Psoas muscle (tissue), 8 donors: ENCODE data around the gene NCKAP5L. TPM values are rescaled to one million over a fixed set of nuclear protein-coding genes. Genes with fewer than 3 reads are reported as not detected.

Source experiments
- ATAC-seq, 4 donors: fragments of 200-7000 bp; cut with Tn5 transposase; one replicate each; pipeline ENCODE4 v1.9.1; 2020; ENCODE audit warnings: moderate library complexity in 3 of 4, mild to moderate bottlenecking in 2 of 4
- DNase-seq, 2 donors: peaks; one replicate each; pipeline ENCODE4 v3.0.0-alpha.2; 2020
- H3K27ac ChIP-seq: fragments of 200-600 bp; one replicate; pipeline ENCODE4 v1.8.0; 2022
- H3K27me3 ChIP-seq, 3 donors: fragments of 200-600 bp in 1 of 3; one replicate each; pipeline versions ENCODE4 v1.6.1 to v1.8.0; 2013 to 2022; ENCODE audit warnings: low read length in 2 of 3, mild to moderate bottlenecking in 2 of 3, moderate library complexity in 1 of 3; ENCODE audit not compliant: insufficient read depth in 3 of 3
- H3K36me3 ChIP-seq, 2 donors: fragments of 200-600 bp in 1 of 2; one replicate each; pipeline versions ENCODE4 v1.6.1 to v1.8.0; 2013 to 2022; ENCODE audit warnings: low read depth in 1 of 2, mild to moderate bottlenecking in 1 of 2, moderate library complexity in 1 of 2; ENCODE audit not compliant: insufficient read depth in 1 of 2
- H3K4me1 ChIP-seq: fragments of 200-600 bp; one replicate; pipeline ENCODE4 v1.8.0; 2022
- H3K4me3 ChIP-seq: fragments of 200-600 bp; one replicate; pipeline ENCODE4 v1.8.0; 2022; ENCODE audit warnings: mild to moderate bottlenecking
- H3K9me3 ChIP-seq: fragments of 200-600 bp; one replicate; pipeline ENCODE4 v1.8.0; 2022
- CTCF ChIP-seq: fragments of 200-600 bp; IDR thresholded peaks from one replicate; pipeline ENCODE4 v1.8.0; 2022; ENCODE audit warnings: antibody characterized with exemption
- WGBS, 3 donors: extraction: QIAGEN DNeasy Blood & Tissue Kit; methylation state at CpG; one replicate each; pipeline versions ENCODE4 v1.1.6 to v1.1.7; 2013; 5-methylcytosine and 5-hydroxymethylcytosine counted together
- intact Hi-C, 2 donors: fragments of 100-400 bp; cut with DNase I; formaldehyde crosslinking; loops; one replicate each; pipeline versions ENCODE4 v1.11.0 to v1.14.2; 2022
- polyA plus RNA-seq, 3 donors: library from polyadenylated mRNA; stranded (reverse); fragments of 200-250 nt; gene quantifications; one replicate each; pipeline ENCODE4 v1.2.3, GENCODE V29; 2013
- total RNA-seq, 4 donors: library from RNA; stranded (reverse); fragmentation: NEBNext Ultra II Directional in 2 of 4; extraction: Animal tissue kit (Norgen Biotek cat#: 25700) in 2 of 4; gene quantifications; one replicate each; pipeline versions ENCODE4 v1.2.1 to v1.2.4, GENCODE V29; 2021 to 2023
- donor health status: healthy with polysubstance abuse.
- donor health status: DM: no; HTN: no; CAD: no; lungs with moderate emphysema.
- donor health status: Bipolar disorder and iron deficiency.
- donor health status: healthy.
- donor health status: DM: yes; HTN: yes; CAD: no.
- donor health status: DM: no; HTN: no; CAD: no.
- donor health status: DM: no; HTN: no; CAD: no.
- donor health status: DM: yes; HTN: yes; CAD: no.

Gene NCKAP5L
- total and polyA plus RNA-seq, 7 donors: 6.8 to 16.5 (median 11.7) TPM

DNA sequence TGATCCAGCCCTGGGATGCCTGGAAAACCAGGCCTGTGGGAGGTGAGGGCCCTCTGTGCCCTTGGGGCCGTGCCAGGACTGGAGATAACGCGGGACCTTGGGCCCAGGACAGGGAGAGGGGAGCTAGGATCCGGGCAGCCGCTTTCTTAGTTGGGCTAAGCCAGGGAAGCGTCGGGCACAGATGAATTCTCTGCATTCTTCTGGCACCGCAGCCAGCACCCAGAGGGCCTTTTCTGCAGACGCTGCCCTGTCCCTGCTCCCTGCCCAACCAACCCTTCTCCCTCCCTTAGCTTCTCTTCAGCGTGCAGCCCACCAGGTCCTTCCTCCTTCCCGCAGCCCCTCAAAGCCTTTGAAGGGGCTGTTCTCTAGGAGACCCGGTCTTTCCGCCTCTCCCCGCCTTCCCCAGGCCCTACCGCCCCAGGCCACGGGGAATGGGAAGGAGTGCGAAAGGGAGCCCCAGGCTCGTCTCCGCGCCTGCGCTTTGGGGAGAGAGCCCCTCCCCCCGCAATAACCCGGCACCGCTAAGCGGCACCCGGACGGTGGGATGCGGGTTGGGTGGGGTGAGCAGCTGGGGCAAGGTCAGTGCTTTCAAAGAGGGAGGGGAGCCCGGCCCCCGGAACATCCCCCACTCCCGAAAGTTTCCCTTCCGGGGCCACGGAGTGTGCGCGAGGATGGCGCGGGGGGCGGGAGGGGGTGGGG lies 663 bp downstream of the NCKAP5L start:
- DNase-seq: peak; percentile 64 to 80
- peak; percentile 59 to 75 (median 60) for ATAC-seq
- Histone ChIP-seq H3K27me3 (no peaks in the 10 kb centered on the region), H3K36me3 (peaks cover 0 to 4% of the 10 kb centered on the region in 2 donors), H3K4me3 (peak overlapping the region; percentile 91), H3K9me3 (no peaks in the 10 kb centered on the region), H3K4me1 (peaks cover 38% of the 10 kb centered on the region), H3K27ac (peak overlapping the region; percentile 91)
- no peak for TF ChIP-seq CTCF
- WGBS, 3 donors: 1 to 3% (median 1%) methylated on average over 28 to 38 of the region's 38 CpGs
- intact Hi-C loops: no loop called here

DNA sequence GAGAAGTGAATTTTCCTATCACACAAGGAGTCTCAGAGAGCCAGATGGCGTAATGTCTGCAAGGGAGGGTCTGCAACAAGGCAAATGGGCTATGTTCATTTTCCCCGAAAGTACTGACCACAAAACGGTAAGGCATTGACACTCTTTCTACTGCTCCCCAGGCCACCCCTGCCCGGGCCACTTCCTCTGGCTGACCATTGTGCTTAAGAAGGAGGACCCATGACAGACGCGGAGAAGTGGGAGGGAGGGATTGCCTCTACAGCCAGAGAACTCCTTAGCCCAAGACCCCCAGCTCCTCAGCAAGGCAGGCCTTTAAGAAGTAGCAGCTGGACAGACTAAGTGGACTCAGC lies 1.2 kb downstream of the NCKAP5L start:
- Histone ChIP-seq H3K9me3 (no peaks in the 10 kb centered on the region), H3K36me3 (peaks cover 0 to 5% of the 10 kb centered on the region in 2 donors), H3K27me3 (no peaks in the 10 kb centered on the region), H3K4me1 (peaks cover 38% of the 10 kb centered on the region), H3K4me3 (peak overlapping the region; percentile 91), H3K27ac (peak overlapping the region; percentile 91)
- intact Hi-C loops: no loop called here
- WGBS, 3 donors: 27 to 38% (median 35%) methylated on average over 6 of the region's 6 CpGs
- ATAC-seq (no peak), DNase-seq (no peak)
- no peak for TF ChIP-seq CTCF

- WGBS, 3 donors: 24 to 33% (median 29%) methylated on average over 4 of the region's 4 CpGs
- Histone ChIP-seq H3K36me3 (peaks cover 0 to 5% of the 10 kb centered on the region in 2 donors), H3K4me3 (peak overlapping the region; percentile 91), H3K27ac (peak overlapping the region; percentile 78), H3K27me3 (no peaks in the 10 kb centered on the region), H3K9me3 (no peaks in the 10 kb centered on the region), H3K4me1 (peaks cover 46% of the 10 kb centered on the region)
- peak in 2 of 4 donors; percentile 11 to 12 for ATAC-seq
- DNase-seq: peak in 1 of 2 donors; percentile 68
- no peak for TF ChIP-seq CTCF
- intact Hi-C loops: no loop called here
Observed at GRCh38 chr12:49825971-49826421, 2.2 kb downstream of the NCKAP5L start.

DNA sequence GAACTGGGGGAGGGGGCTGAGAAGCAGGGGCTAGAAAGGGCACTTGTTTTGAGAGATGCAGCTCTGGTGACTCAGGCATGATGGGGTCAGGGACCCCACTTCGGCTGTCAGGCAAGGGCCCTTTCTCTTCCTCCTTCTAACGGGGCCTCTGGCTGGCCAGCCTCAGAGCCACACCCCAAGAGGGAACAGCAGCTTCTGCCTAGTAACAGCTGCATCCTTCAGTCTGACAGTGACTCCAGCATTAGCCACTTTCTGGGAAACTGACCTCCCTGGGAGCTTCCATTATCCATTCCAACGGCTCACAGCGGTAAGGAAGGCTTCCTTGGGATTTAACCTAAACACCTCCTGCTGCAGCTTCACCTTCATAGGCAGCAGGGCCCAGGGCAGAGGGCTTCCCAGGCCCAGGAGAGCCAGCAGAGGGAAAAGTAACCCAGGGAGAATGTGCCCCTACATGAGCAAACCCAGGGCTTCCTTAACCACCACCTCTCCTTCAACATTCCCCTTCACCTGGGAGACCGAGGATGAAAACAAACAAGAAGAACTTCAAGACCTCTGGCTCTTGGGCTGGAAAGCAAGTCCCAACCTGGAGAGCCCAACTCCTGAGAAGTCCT lies 2.7 kb downstream of the NCKAP5L start:
- Histone ChIP-seq H3K4me1 (peaks cover 51% of the 10 kb centered on the region), H3K27me3 (no peaks in the 10 kb centered on the region), H3K4me3 (peak overlapping the region; percentile 91), H3K36me3 (peaks cover 0 to 5% of the 10 kb centered on the region in 2 donors), H3K27ac (peak overlapping the region; percentile 78), H3K9me3 (no peaks in the 10 kb centered on the region)
- intact Hi-C loops: no loop called here
- TF ChIP-seq CTCF: no peak
- DNase-seq: peak; percentile 58 to 72
- 23 to 38% (median 29%) methylated on average over 4 to 5 of the region's 5 CpGs for WGBS, 3 donors
- peak in 2 of 4 donors; percentile 26 to 40 for ATAC-seq
